HG03520 (cell line): ENCODE measurements around the gene GLE1.
"Not testable (repeated sequence)": the region's sequence is repeated elsewhere in the genome, so short reads cannot be mapped to it uniquely, and the experiment has no call there.

ENCODE experiments used
- ATAC-seq: cut with Tn5 transposase; IDR thresholded peaks from one replicate; pipeline ENCODE4 v1.9.1; 2021; ENCODE audit warnings: mild to moderate bottlenecking, moderate library complexity; ENCODE audit not compliant: unreplicated experiment

The GLE1 gene

GRCh38 chr9:128495296-128495695, 9.2 kb upstream of the GLE1 start:
- no peak for ATAC-seq

- ATAC-seq, result no peak
These were observed 8.6 kb upstream of the GLE1 start for GRCh38 chr9:128495804-128496417.

DNA sequence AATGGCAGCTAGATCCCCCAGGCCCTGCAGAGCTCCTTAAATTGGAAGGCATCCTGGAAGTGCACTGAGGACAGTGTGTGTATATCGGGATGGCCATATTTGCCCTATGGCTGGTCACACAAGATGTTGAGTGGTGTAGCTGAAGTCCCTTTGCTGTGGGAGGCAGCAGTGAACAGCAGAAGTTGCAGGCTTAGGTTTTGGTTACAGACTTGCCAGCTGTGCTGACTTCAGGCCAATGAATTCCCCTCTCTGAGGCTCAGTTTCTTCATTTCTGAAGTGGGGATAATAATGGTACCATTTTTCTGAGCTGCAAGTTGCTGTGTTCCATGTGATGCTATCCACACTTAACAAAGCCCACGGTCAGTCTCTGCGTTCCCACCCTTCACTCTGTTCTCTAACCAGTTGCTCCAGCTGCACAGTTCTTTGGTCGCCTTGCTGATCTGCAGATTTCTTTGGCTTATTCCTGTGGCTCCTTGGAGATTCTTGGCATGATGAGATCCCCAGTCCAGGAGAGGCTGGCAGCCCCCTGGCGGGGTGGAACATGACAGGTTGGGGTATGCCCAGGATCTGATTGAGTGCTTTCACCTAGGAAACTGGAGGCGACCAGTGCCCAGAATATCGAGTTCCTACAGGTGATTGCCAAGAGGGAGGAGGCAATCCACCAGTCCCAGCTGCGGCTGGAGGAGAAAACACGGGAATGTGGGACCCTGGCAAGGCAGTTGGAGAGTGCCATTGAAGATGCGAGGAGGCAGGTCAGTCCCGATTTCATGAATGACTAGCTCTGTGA, 6.5 kb upstream of the GLE1 start:
- no peak for ATAC-seq

DNA sequence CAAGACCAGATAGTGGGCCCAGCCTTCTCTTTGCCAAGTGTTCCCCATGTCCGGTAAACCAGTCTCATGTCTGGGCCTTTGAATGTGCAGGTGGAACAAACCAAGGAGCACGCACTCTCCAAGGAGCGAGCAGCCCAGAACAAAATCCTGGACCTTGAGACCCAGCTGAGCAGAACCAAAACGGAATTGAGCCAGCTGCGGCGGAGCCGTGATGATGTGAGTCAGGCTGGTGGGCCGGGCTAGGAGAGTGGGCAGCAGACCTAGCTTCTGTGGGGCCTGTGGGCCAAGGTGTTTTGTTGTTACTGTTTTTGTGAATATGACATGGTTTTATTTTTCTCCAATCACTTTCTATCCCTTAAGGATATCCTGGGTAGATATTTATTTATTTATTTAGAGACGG, 5.6 kb upstream of the GLE1 start:
- ATAC-seq, result no peak

DNA sequence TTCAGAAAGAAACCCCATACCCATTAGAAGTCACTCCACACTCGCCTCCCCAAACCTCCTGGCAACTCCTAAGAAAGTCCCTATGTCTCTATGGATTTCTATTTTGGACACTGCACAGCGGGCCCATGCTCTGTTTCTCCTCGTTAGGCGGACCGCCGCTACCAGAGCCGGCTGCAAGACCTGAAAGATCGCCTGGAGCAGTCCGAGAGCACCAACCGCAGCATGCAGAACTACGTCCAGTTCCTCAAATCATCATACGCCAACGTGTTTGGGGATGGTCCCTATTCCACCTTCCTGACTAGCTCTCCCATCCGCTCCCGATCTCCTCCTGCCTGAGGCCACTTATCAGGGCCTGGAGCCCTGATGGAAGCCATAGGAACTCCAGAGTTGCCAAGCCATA, 4.6 kb upstream of the GLE1 start:
- ATAC-seq, result no peak

DNA sequence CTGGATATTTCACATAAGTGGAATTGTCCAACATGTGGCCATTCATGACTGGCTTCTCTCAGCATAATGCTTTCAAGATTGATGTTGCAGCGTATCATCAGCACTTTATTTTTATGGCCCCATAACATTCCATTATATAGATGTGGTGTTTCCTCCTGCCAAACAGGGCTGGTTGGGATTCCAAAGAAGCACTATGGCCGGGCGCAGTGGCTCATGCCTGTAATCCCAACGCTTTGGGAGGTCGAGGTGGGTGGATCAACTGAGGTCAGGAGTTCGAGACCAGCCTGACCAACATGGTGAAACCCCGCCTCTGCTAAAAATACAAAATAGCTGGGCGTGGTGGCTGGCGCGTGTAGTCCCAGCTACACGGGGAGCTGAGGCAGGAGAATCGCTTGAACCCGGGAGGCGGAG, 1.1 kb upstream of the GLE1 start:
- not testable (repeated sequence) for ATAC-seq

- no peak for ATAC-seq
These were observed 649 bp upstream of the GLE1 start for GRCh38 chr9:128503870-128504269.

DNA sequence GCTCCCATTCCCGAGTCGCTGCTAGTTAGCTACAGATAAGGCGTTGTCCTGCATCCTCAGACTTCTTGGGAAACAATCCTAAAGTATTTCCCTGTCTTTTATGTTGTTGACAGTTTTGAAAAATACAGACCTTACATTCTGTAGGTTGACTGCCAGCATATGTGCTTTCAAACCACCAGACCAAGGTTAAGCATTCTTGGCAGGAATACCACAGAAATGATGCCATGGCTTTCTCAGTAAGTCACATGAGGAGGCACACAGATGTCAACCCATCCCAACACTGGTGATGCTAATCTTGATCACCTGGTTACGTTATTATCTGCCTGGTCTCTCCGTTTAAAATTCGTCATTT, 871 bp downstream of the GLE1 start:
- no peak for ATAC-seq

GRCh38 chr9:128505906-128506305, 1.4 kb downstream of the GLE1 start:
- ATAC-seq, result not testable (repeated sequence)

DNA sequence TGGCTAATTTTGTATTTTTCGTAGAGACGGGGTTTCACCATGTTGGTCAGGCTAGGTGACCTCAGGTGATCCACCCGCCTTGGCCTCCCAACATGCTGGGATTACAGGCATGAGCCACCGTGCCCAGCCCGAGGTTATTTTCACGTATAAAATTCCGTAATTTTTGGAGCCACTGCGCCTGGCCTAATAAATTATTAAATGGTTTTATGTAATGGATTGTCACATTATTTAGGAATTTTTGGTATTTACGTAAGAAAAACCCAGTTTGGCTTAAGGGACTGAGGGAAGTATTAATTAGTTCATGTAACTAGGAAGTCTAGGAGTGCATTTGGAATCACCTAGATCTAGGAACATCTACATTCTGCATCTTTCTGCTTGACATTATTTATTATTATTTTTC, 8.3 kb downstream of the GLE1 start:
- no peak for ATAC-seq

- no peak for ATAC-seq
These were observed 17.4 kb downstream of the GLE1 start for GRCh38 chr9:128521956-128522355.

- no peak for ATAC-seq
These were observed 18.8 kb downstream of the GLE1 start for GRCh38 chr9:128523199-128523925.

DNA sequence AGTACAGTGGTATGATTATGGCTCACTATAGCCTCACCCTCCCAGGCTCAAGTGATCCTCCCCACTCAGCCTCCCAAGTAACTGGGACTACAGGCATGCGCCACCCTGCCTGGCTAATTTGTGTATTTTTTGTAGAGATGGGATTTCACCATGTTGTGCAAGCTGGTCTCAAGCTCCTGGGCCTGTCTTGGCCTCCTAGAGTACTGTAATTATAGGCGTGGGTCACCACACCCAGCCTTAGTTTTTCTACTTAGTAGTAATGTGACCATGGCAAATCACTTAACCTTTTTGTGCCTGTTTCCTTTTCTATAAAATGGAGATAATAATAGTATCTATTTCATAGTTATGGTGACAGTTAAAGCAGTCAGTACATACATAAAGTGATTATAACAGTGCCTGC, 22.2 kb downstream of the GLE1 start:
- ATAC-seq, result no peak

DNA sequence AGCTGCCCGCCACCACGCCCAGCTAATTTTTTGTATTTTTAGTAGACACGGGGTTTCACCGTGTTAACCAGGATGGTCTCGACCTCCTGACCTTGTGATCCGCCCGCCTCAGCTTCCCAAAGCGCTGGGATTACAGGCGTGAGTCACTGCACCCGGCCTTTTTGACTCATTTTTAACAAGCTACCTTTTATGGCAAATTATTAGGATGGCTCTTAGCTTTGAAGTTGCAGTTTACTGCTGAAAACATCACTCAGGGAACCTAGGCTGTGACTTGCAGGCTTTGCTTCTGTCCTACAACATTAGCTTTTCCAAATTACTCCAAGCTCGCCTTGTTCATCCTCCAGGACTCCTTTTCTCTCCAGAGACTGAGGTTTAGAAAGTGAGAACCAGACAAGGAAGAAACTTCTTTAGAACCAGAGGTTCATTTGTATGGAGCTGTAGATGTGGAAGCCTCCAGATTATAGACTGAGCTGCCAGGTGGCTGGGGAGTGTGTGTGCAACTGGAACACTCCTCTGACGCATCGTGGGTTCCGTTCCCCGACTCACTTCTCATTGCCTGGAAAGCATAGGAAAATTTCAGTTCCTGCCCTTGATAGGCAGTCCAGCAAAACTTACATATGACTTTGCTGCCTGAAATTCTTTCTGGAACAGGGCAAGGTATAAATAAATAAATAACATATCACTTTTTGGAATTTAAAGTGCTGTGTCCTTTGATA, 24.1 kb downstream of the GLE1 start:
- no peak for ATAC-seq

DNA sequence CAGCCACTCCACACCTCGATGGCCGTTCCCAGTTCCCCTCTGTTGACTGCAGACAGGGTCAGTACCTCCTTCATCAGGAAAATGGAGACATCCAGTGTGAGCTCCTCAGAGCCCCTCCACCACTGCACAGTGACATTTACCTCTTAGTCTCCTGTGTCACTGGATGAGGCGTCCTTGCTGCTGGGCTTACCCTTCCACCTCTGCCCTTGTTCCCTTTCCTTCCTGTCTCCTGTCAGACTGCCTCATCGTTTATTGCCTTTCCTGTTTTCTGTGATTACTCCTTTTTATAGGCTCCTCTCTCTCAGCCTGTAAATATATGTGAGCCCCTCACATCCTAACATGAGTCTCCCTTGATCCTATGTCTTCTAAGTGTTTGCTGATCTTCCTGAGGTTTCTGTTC, 24.7 kb downstream of the GLE1 start:
- ATAC-seq, result no peak

DNA sequence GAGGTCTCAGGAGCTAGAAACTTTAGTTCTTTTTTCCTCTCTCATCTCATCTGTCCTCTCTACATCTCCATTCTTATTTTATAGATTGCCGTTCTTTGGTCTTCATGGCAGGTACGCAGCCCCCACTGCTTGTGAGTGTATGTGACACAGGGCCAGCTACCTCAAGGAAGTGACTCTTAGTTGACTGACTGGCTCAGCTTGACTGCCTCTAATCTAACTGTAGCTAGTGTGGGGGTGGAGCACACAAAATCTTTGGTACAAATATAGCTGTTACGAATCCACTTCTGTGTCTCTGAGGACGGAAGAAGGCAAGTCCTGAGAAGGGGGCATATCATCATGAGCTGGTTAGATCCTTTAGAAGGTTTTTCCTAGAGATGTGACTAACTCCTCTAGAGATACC, 28.1 kb downstream of the GLE1 start:
- no peak for ATAC-seq

DNA sequence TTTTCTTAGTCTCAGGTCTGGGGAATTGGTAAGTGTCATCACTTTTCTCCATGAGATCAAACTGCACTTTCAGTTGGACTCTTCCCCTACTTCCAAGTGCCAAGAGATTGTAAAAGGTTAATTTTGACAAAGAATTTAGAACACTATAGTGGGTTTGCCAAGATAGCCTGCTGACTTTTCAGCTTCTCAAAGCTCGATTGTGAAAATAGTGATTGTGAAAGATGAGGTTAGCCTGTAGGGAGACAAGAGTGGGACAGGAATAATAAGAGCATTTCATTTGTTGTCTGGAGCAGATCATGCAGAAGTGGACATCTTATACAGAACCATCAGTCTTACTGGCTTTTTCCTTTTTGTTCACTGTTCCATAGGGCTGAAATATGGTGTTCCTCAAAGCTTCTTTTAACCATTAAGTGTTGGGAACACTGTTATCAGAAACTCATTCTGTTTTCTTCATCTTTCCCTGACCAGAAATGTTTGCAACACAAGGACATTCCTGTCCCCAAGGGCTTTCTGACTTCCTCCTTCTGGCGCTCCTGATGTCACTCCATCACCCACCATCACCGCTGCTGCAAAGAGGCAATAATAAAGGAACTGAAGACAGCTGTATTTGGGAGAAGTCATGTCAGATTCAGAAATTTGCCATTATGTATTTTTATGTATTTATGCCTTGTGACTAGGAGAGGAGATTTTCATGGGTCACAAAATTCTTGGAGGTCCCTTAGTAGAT, 36.3 kb downstream of the GLE1 start:
- ATAC-seq, result no peak

GRCh38 chr9:128546504-128546903, 42.0 kb downstream of the GLE1 start:
- ATAC-seq, result no peak

DNA sequence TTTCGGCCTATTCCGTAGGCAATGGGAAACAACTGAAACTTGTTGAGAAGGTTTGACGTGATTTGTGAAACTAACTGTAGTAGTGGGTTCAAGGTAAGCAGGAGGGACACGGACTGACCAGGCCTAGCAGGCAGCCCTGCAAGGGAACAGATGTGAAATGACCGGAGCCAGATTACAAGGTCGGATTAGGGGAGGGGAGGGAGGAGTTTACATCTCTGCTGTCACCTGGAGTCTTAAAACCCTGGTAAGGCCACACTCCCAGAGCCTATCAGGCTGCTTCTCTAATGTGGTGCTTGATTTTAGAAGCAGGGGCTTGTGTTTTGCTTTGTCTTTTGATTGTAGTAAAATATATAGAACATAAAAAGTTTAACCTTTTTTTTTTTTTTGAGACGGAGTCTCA, 44.4 kb downstream of the GLE1 start:
- no peak for ATAC-seq

DNA sequence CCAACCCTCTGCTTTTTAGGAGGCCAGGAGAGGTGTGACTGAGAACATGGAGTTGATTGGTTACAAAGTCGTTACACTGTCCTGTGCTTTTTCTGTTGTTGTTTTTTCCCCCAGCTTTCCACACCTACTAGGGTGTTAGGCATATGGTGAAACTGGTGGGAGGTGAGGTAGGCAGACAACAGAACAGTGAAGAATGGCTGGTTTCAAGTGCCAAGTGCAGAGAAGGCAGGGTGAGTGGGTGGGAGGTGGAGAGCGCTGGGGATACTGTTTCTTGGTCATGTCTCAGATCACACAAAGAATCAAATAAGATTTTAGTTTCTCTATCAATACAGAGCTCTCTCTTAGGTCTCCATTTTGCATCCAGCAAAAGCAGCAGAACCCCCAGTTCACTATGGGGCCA, 45.7 kb downstream of the GLE1 start:
- ATAC-seq, result no peak
